NCI-H146 (cell line): ENCODE results near the gene TGIF2.
"Not testable (repeated sequence)": the region's sequence is repeated elsewhere in the genome, so short reads cannot be mapped to it uniquely, and the experiment has no call there.

Source experiments
- DNase-seq: peaks from one replicate; lab custom pipeline; 2025; lab: John Stamatoyannopoulos, UW

Gene TGIF2

GRCh38 chr20:36578356-36579041 is 5.1 kb downstream of the TGIF2 start:
- DNase-seq: no peak

GRCh38 chr20:36579996-36580545 is 6.7 kb downstream of the TGIF2 start:
- no peak for DNase-seq

DNA sequence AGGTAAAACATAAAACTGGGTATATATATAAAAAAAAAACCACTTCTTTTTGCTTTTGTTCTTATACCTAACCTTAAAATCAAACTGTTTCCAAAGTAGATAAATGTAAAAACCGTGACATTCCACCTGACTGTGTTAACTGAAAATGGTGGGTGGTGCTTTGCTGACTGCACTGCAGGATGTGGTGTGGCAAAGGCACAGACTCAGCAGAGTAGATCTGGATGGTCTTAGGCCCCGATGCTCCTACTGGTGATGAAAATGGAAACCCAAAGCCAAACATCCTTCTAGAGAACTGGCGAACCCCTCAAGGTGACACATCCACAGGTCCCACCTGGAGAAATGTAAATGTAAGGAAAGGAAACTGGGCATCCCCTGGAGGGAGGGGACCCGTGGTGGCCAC is 8.9 kb downstream of the TGIF2 start:
- DNase-seq: no peak

GRCh38 chr20:36582821-36583220 is 9.4 kb downstream of the TGIF2 start:
- DNase-seq: no peak

DNA sequence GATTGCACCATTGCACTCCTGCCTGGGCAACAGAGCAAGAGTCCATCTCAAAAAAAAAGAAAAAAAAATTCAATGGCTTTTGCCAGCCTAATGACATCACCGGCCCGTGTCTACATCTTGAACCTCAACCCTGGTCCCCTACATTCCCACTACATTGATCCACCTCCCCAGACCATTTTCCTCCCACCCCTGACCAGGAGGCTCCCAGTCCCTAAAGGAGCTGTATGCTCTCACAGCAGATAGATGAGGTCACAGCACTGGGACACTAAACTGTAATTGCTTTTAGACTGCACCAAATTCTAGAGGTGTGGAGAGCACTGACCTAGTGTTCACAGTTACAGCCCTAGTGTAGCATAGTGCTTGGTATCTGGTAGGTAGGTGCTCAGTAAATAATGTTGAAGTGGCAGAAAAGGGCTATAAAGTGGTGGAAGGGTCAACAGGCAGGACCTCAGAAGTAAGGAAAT is 10.7 kb downstream of the TGIF2 start:
- no peak for DNase-seq

DNA sequence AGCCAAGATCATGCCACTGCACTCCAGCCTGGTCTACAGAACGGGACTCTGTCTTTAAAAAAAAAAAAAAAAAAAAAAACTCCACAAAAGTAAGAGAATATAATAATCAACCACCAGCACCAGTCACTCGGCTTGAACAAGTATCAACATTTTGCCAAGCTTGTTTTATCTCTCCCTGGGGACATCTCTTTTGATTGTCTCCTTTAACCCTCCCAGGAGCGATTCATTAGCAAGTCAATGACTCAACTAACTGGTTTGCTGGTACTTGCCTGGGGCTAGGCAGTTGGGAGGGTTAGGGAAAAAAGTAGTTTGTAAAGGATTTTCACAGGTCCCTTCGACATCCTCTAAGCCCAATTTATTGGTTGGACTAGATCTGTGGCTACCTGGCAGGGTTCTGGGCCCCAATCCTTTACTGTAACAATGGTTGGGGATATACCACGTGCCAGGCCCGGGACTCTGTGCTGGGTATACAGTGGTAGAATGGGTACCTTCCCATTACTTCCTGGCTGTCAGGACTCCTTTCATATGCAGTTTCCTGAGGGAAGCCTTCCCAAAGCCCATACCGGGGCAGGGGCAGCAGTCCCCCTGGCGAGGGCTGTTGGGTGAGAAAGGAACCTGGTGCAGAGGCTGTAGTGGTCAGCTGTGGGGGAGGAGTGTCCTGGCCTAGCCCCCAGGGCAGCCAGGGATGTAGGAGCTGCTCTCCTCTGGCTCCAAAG is 12.2 kb downstream of the TGIF2 start:
- DNase-seq: no peak

DNA sequence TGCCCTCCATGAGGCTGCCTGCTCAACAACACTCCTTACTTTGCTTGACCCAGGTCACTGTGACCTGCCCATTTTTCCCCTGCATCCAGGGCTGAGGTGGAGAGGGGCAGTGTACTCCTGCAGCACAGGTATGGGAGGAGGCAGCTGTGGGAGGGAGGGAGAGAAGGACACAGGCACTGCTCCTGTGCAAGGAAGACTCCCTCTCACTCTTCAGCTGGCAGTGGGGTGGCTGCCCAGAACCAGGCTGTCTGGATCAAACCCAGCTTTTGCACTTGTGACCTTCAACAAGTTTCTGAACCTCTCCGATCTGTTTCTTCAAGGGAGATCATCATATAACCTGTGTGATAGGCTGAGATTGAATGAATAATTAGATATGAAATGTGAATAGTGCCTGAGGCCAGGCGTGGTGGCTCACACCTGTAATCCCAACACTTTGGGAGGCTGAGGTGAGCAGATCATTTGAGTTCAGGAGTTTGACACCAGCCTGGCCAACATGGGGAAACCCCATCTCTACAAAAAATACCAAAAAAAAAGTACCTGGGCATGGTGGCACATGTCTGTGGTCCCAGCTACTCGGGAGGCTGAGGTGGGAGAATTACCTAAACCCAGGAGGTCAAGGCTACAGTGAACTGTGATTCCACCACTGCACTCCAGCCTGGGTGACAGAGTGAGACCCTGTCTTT is 14.1 kb downstream of the TGIF2 start:
- no peak for DNase-seq

DNA sequence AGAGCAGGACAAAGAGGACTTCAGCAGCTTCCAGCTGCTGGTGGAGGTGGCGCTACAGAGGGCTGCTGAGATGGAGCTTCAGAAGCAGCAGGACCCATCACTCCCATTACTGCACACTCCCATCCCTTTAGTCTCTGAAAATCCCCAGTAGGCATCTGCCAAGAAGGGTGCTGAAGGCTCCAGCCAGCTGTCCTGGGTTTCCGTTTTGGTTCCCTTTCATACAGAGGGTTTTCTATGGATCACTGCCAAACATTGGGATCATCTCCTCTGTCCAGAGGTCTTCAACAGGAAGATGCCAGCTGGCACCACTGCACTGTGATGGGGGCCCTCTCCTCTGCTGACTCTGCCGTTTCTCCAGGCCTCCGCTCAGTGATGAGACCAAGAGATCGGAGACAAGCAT is 17.9 kb downstream of the TGIF2 start:
- no peak for DNase-seq

- DNase-seq: peak; percentile 49
These were observed 18.7 kb downstream of the TGIF2 start for GRCh38 chr20:36591854-36592641.

DNA sequence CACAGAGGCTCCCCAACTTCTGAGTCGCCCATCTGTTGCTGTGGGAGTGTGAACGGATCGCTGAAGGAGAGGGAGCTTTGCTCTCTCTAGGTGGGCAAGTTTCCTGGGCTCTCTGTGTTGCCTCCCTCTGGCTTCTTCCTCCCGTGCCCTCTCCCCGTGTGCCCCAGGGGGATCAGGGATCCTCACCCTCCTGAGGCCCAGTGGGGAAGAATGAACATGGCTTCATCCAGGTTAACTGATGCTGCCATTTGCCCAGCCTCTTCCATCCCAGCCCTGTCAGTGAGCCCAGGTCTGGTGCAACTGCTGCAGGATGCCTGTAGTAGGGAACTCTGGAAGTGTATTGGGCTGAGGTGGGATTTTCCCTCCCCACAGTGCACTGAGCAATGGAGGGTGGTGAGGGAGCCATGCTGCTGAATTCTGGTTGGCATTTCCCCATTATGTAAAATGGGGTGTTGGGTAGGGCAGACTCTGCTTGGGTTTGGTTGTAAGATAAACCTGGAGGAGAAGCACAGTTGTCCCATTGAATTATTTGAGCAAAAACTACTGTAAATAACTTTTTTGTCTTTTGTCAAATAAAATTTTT is 20.0 kb downstream of the TGIF2 start:
- DNase-seq: no peak

DNA sequence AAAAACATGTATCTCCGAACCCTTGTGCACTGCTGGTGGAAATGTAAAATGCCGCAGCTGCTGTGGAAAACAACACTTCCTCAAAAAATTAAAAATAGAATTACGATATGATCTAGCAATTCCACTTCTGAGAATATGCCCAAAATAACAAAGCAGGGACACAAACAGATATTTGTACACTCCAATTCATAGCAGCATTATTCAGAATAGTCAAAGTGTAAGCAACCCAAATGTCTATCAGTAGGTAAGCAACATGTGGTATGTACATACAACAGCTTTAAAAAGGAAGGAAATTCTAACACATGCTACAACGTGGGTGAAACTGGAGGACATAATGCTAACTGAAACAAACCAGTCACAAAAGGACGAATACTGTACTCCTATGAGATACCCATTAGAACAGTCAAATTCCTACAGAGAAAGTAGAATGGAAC is 26.5 kb downstream of the TGIF2 start:
- DNase-seq: no peak

GRCh38 chr20:36601540-36601939 is 28.1 kb downstream of the TGIF2 start:
- no peak for DNase-seq

DNA sequence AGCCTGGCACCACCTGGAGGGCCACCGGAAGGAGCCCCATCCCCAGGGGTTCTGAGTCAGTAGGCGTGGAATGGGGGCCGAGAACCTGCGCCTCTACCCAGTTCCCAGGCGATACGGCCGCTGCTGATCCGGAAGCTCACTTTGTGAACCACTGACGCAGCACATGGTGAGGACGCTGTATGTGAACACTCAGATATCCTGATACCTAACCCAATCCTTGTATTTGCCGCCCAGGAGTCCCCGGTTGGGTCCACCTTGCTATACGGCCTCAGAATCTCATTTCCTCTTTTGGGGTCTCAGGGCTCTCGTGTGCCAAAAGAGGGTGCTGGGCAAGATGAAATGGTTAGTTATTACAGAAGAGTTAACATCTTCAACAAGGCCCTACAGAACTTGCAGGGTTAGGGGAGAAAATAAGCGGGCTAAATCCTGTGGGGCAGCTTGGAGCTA is 31.6 kb downstream of the TGIF2 start:
- peak; percentile 83 for DNase-seq

DNA sequence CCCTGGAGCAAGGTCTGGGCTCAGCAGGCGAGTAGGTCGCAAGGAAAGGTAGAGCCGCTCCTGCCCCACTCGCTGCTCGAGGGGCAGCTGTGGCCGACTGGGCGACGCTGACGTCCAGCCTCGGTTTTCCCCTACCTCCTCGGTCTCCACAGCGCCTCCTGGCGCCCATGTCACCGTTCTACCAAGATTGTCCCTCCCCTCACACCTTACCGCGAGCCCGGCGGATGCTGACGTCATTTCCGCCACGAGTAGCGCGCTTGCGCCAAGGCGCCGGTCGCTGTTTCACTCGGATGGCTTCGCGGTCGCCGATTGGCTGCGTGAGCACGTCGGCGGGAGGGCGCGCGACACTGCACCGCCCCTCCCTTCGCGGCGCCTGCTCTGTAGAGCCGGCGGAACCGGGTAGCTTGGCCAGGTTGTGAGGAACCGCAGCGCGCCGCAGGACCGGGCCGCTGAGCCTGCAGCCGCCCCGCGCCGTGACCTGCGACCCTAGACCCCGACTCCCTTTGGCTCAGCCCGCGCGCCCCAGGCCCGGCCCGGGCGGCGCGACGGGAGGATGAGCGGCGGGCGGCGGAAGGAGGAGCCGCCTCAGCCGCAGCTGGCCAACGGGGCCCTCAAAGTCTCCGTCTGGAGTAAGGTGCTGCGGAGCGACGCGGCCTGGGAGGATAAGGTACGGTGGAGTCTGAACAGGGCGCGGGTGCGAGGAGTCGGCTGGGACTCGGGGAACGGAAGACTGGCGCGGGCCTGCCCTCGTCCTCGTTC is 32.2 kb downstream of the TGIF2 start, which contains the start of gene RAB5IF:
RAB5IF (plus strand) TSS at position 381 of the 759 bp plus-strand sequence; CDS start at position 554, 173 bp downstream.
- peak; percentile 99 for DNase-seq

DNA sequence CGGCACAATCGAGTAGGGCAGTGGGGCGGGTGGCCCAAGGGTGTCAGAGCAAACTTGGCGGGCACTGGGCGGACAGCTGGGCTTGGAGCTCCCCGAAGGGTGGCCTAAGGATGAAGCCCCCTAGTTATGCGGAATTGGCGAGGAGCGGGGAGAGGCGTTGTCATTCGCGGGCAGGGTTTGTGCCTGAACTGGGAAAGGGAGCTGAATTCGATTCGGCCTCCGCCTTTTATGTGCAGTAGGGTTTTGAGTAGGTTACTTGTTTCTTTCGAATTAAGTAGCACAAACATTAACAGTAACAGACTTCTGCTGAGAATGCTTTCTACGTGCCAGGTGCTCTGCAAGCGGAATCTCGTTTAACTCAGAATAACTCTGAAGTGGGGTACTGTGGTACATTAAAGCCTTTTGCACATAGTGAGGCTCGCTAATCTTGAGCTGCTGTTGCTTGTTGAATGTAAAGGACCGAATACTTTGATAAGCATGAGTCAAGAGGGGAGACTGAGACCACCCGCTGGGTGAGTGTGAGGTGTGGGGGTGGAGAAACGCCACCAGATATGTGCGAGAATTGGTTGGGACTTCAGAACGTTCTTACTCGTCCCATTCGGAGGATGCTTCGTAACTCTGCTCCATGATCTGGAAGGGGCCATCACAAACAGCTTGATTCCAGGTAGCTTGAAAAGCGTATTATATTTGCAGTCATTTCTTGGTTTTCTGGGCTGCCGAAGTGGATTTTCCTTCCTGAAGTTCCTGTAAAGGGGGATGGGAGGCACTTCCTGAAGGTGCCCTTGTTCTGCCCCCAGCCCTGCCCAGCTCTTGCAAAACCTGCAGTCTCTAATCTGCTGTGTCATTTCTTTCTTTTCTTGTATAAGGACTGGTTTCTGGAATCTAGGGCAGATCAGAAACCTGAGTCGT is 33.0 kb downstream of the TGIF2 start:
- DNase-seq: peak; percentile 26

GRCh38 chr20:36607586-36608387 is 34.4 kb downstream of the TGIF2 start:
- no peak for DNase-seq

- not testable (repeated sequence) for DNase-seq
These were observed 35.0 kb downstream of the TGIF2 start for GRCh38 chr20:36608388-36608728.

DNA sequence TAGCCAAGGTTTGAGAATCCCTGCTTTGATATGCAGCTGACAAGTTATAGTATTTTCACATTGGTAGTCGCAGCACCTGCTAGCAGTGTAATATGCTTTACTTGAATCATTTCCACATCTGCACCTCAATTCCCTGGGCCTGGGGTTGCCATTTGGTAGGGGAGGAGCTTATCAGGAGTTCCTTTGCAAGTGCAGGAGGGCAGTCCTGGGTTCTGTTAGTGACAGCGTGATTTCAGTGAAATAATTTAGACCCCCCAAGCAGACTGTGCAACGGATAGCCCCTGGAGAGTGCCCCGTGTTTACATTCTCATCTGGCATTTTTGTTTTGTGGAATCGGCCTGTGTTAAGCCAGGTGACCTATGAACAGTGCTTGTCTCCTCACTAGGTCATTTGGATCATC is 38.2 kb downstream of the TGIF2 start:
- DNase-seq: no peak

GRCh38 chr20:36613974-36614373 is 40.6 kb downstream of the TGIF2 start:
- peak; percentile 60 for DNase-seq
